HL-60 (cell line): Measurements from ENCODE around the gene IFT43.

ENCODE experiments used
- GABPA ChIP-seq: IDR thresholded peaks from 2 replicates; pipeline ENCODE4 v1.6.1; 2012; ENCODE audit warnings: low read depth
- TF ChIP-seq, protein P1 (sequence below): IDR thresholded peaks from one replicate; pipeline ENCODE4 v1.5.1; 2011; ENCODE audit warnings: low read length, control low read depth, inconsistent platforms; ENCODE audit not compliant: insufficient read depth
- TF ChIP-seq, protein P2 (sequence below): IDR thresholded peaks from 2 replicates; pipeline ENCODE4 v1.6.1; 2012; ENCODE audit warnings: low read depth; ENCODE audit not compliant: insufficient replicate concordance

DNA sequence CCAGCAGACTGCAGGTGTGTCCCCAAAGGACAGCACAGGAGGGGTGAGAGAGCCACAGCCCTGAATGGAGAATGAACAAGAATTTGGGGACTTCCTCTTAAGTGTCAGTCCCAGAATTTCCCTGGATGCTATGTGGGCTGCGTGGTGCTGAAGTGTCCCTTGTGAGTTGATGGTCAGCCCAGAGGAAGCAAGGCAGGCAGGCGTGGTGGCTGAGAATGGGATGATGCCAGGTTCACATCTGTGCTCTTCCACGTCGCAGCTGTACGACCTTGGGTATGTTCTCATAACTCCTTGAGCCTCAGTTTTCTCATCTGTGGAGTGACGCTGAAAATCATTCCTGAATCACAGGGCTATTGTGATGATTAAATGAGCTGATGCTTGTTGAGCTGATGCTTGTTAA lies 104.0 kb downstream of the IFT43 start:
- TF ChIP-seq, protein P1, sequence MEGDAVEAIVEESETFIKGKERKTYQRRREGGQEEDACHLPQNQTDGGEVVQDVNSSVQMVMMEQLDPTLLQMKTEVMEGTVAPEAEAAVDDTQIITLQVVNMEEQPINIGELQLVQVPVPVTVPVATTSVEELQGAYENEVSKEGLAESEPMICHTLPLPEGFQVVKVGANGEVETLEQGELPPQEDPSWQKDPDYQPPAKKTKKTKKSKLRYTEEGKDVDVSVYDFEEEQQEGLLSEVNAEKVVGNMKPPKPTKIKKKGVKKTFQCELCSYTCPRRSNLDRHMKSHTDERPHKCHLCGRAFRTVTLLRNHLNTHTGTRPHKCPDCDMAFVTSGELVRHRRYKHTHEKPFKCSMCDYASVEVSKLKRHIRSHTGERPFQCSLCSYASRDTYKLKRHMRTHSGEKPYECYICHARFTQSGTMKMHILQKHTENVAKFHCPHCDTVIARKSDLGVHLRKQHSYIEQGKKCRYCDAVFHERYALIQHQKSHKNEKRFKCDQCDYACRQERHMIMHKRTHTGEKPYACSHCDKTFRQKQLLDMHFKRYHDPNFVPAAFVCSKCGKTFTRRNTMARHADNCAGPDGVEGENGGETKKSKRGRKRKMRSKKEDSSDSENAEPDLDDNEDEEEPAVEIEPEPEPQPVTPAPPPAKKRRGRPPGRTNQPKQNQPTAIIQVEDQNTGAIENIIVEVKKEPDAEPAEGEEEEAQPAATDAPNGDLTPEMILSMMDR = no peak
- TF ChIP-seq, protein P2, sequence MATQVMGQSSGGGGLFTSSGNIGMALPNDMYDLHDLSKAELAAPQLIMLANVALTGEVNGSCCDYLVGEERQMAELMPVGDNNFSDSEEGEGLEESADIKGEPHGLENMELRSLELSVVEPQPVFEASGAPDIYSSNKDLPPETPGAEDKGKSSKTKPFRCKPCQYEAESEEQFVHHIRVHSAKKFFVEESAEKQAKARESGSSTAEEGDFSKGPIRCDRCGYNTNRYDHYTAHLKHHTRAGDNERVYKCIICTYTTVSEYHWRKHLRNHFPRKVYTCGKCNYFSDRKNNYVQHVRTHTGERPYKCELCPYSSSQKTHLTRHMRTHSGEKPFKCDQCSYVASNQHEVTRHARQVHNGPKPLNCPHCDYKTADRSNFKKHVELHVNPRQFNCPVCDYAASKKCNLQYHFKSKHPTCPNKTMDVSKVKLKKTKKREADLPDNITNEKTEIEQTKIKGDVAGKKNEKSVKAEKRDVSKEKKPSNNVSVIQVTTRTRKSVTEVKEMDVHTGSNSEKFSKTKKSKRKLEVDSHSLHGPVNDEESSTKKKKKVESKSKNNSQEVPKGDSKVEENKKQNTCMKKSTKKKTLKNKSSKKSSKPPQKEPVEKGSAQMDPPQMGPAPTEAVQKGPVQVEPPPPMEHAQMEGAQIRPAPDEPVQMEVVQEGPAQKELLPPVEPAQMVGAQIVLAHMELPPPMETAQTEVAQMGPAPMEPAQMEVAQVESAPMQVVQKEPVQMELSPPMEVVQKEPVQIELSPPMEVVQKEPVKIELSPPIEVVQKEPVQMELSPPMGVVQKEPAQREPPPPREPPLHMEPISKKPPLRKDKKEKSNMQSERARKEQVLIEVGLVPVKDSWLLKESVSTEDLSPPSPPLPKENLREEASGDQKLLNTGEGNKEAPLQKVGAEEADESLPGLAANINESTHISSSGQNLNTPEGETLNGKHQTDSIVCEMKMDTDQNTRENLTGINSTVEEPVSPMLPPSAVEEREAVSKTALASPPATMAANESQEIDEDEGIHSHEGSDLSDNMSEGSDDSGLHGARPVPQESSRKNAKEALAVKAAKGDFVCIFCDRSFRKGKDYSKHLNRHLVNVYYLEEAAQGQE = no peak
- TF ChIP-seq GABPA = no peak
